Heart right ventricle (tissue), 16 donors: ENCODE results near the gene LYPD6B. TPM values are rescaled to one million over a fixed set of nuclear protein-coding genes. Genes with fewer than 3 reads are reported as not detected.

Source experiments
- ATAC-seq, 8 donors: fragments of 200-7000 bp; cut with Tn5 transposase; one replicate each; pipeline ENCODE4 v1.9.1; 2020; ENCODE audit warnings: mild to moderate bottlenecking in 8 of 8, moderate library complexity in 8 of 8, moderate number of reproducible peaks in 1 of 8
- DNase-seq, 2 donors: peaks; one replicate each; pipeline ENCODE4 v3.0.0-alpha.2; 2020
- H3K27ac ChIP-seq, 10 donors: fragments of 200-600 bp; sonication (generic) in 2 of 10; one replicate each; pipeline versions ENCODE4 v1.5.0 to v1.8.0; 2020 to 2022; ENCODE audit warnings: mild to moderate bottlenecking in 3 of 10
- H3K27me3 ChIP-seq, 7 donors: fragments of 200-600 bp; one replicate each; pipeline ENCODE4 v1.8.0; 2021 to 2022; ENCODE audit warnings: mild to moderate bottlenecking in 2 of 7
- H3K36me3 ChIP-seq, 9 donors: fragments of 200-600 bp; sonication (generic) in 1 of 9; one replicate each; pipeline versions ENCODE4 v1.5.0 to v1.8.0; 2020 to 2022; ENCODE audit warnings: mild to moderate bottlenecking in 2 of 9
- H3K4me1 ChIP-seq, 9 donors: fragments of 200-600 bp; sonication (generic) in 1 of 9; one replicate each; pipeline versions ENCODE4 v1.5.0 to v1.8.0; 2020 to 2022; ENCODE audit warnings: mild to moderate bottlenecking in 4 of 9
- H3K4me3 ChIP-seq, 10 donors: fragments of 200-600 bp; sonication (generic) in 2 of 10; one replicate each; pipeline versions ENCODE4 v1.5.0 to v1.8.0; 2020 to 2022; ENCODE audit warnings: mild to moderate bottlenecking in 7 of 10, moderate library complexity in 2 of 10
- H3K9me3 ChIP-seq, 11 donors: fragments of 200-600 bp in 10 of 11; sonication (generic) in 2 of 11; one replicate each; pipeline versions ENCODE4 v1.5.0 to v1.8.0; 2013 to 2022; ENCODE audit warnings: mild to moderate bottlenecking in 2 of 11, control low read depth in 1 of 11, moderate library complexity in 1 of 11
- CTCF ChIP-seq, 9 donors: fragments of 200-600 bp; sonication (generic) in 2 of 9; IDR thresholded peaks; one replicate each; pipeline versions ENCODE4 v1.5.0 to v1.8.0; 2021 to 2022; ENCODE audit warnings: antibody characterized with exemption in 9 of 9, mild to moderate bottlenecking in 5 of 9, moderate library complexity in 1 of 9
- WGBS, 2 donors: extraction: QIAGEN DNeasy Blood & Tissue Kit; methylation state at CpG; one replicate each; pipeline ENCODE4 v1.1.7; 2013; ENCODE audit warnings: inconsistent platforms in 1 of 2; 5-methylcytosine and 5-hydroxymethylcytosine counted together
- intact Hi-C, 10 donors: fragments of 100-400 bp; cut with DNase I; formaldehyde crosslinking; loops; one replicate each; pipeline versions ENCODE4 v1.11.1 to v1.14.2; 2022
- long read RNA-seq, 3 donors: library from polyadenylated mRNA; unstranded; transcript quantifications; one replicate each; pipeline ENCODE4 v2.0.0, GENCODE V29; 2020 to 2021
- polyA plus RNA-seq, 2 donors: library from polyadenylated mRNA; stranded (reverse); fragments of 200-250 nt; gene quantifications; one replicate each; pipeline ENCODE4 v1.2.3, GENCODE V29; 2013
- total RNA-seq, 10 donors: library from RNA; stranded (reverse); fragmentation: NEBNext Ultra II Directional in 3 of 10; extraction: Animal tissue kit (Norgen Biotek cat#: 25700) in 3 of 10; gene quantifications; one replicate each; pipeline versions ENCODE4 v1.2.1 to v1.2.4, GENCODE V29; 2021 to 2023
- donor health status: Arrhythmogenic right ventricular cardiomyopathy.
- donor health status: ischemic (EF 13 %, LVEDD 7.1; RV severe dilation, severe dysfunction).
- donor health status: healthy with polysubstance abuse.
- donor health status: DM: no; HTN: yes; CAD: no.
- donor health status: DM: no; HTN: no; CAD: no.
- donor health status: ischemic (EF 25% LVEDD 6.9; RV normal size, moderate dysfunction).
- donor health status: ischemic (EF 25% LVEDD 5.7; RV mildly dilated, moderate dysfunction).
- donor health status: healthy.
- donor health status: DM: yes; HTN: yes; CAD: no.
- donor health status: Ischemic cardiomyopathy.
- donor health status: ischemic (EF 35%, LVEDD 5.7; RV mildly dilated, moderate dysfunction).
- donor health status: nonischemic (EF 11% LVEDD 7.7; RV severe dilation, severe dysfunction).
- donor health status: DM: yes; HTN: yes; CAD: no.
- donor health status: PGD.
- donor health status: ischemic (EF 29% LVEDD 5.4; RV normal size, mild dysfunction).
- donor health status: nonischemic (EF 23%, LVEDD 6.1; RV moderate dilation, normal function).

LYPD6B gene, protein sequence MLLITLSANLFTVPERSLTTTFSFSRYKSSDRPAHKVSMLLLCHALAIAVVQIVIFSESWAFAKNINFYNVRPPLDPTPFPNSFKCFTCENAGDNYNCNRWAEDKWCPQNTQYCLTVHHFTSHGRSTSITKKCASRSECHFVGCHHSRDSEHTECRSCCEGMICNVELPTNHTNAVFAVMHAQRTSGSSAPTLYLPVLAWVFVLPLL
- total RNA-seq (under 1 TPM in 1 of 10 donors, not detected in 9; 0.21 TPM), polyA plus RNA-seq (not detected)
- long read RNA-seq, donor 1: 0 reads
- long read RNA-seq, donor 2: 0 reads
- long read RNA-seq, donor 3: 0 reads

DNA sequence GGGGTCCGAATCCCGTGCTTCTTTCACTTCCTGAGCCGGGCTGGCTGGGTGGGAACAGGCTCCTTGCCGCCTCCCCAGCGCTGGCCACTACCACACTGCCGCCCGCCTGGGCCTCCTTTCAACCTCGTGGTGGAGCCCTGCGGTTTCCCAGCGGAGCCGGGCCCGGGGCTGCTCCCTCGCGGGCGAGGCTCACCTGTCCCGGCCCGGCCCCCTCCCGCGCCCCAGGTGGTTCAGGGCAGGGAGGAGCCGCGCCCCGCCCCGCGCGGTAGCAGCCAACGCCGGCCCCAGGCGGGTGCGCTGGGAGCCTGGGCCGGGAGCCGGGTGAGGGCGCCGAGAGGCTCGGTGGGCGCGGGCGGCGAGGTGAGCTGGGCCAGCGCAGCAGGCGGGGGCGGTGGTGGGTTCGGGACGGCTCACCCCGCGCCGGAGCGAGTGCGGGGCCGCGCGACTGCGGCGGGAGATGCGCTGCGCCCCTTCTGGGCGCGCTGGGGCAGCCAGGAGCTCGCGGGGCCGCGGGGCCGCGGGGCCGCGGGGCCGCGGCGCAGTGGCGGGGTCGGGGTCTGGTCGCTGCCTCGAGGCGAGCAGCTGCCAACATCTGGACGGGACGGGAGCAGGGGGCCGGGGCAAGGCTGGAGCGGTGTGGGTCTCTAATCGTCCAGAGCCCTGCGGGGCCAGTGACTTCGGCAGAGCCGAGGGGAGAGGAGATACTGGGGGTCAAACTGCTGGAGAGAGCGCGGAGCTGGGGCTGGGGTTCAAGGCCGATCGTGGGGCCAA, at the start of gene LYPD6B:
Gene LYPD6B (plus strand): TSS at position 258 of the 771 bp plus-strand sequence. CDS start 92,250 bp downstream, outside the sequence.
- H3K4me1 ChIP-seq: peaks cover 0 to 3% (median 0%) of the 10 kb centered on the region in 9 donors
- H3K4me3 ChIP-seq: peak within 1 kb of the TSS in 3 of 10 donors; percentile 5 to 14 (median 10)
- H3K27ac ChIP-seq: no peak within 1 kb of the TSS
- no peaks in the 10 kb centered on the region for H3K36me3 ChIP-seq
- no peak for TF ChIP-seq CTCF (IDR thresholded peaks at IDR 0.05)
- ATAC-seq (peak in 3 of 8 donors; percentile 20 to 67 (median 55)), DNase-seq (no peak)
- H3K9me3 ChIP-seq: no peaks in the 10 kb centered on the region
- intact Hi-C loops: no loop called here
- 1 to 2% methylated on average over 41 to 84 of the region's 85 CpGs for WGBS, 2 donors
- H3K27me3 ChIP-seq: peaks cover 7 to 57% (median 49%) of the 10 kb centered on the region in 7 donors

- TF ChIP-seq CTCF (IDR thresholded peaks at IDR 0.05): peak; percentile 47 to 84 (median 77)
- DNase-seq (peak in 1 of 2 donors; percentile 72), ATAC-seq (peak; percentile 57 to 92 (median 72))
- intact Hi-C loops: loop anchor here (5.0 to 10.0 kb wide), 12 partner anchors 345 to 1935 kb away; partner anchors contain the start of gene EPC2 (in 5 of the 10)
- H3K4me1 ChIP-seq: no peaks in the 10 kb centered on the region
- no peaks in the 10 kb centered on the region for H3K36me3 ChIP-seq
- no peak overlapping the region for H3K4me3 ChIP-seq
- no peaks in the 10 kb centered on the region for H3K27me3 ChIP-seq
- no peak overlapping the region for H3K27ac ChIP-seq
- H3K9me3 ChIP-seq: no peaks in the 10 kb centered on the region
- WGBS, 2 donors: 29 to 34% methylated on average over 6 of the region's 6 CpGs
These were observed 48.5 kb upstream of the LYPD6B start for GRCh38 chr2:148989882-148990493.

- no peak for DNase-seq
These were observed 47.5 kb upstream of the LYPD6B start for GRCh38 chr2:148990968-148991367.

More at GRCh38 chr2:148990968-148991367, 47.5 kb upstream of the LYPD6B start:
- no peak for ATAC-seq
- Histone ChIP-seq H3K27ac (no peak overlapping the region), H3K27me3 (no peaks in the 10 kb centered on the region), H3K4me3 (no peak overlapping the region), H3K9me3 (no peaks in the 10 kb centered on the region), H3K4me1 (no peaks in the 10 kb centered on the region), H3K36me3 (no peaks in the 10 kb centered on the region)
- WGBS, 2 donors: 78 to 80% methylated on average over 6 of the region's 6 CpGs
- no peak for TF ChIP-seq CTCF (IDR thresholded peaks at IDR 0.05)
- intact Hi-C loops: loop anchor here in 8 of 10 donors (5.0 to 10.0 kb wide), 9 partner anchors 346 to 1056 kb away; partner anchors contain the start of gene EPC2 (in 2 of the 8)
